ENCODE data around the gene ZNF492. TPM values are rescaled to one million over a fixed set of nuclear protein-coding genes. Genes with fewer than 3 reads are reported as not detected.
"Not testable (repeated sequence)": the region's sequence is repeated elsewhere in the genome, so short reads cannot be mapped to it uniquely, and the experiment has no call there.

Gene ZNF492
- total RNA-seq, 1 experiment from 2014 or later = 2.3 TPM

DNA sequence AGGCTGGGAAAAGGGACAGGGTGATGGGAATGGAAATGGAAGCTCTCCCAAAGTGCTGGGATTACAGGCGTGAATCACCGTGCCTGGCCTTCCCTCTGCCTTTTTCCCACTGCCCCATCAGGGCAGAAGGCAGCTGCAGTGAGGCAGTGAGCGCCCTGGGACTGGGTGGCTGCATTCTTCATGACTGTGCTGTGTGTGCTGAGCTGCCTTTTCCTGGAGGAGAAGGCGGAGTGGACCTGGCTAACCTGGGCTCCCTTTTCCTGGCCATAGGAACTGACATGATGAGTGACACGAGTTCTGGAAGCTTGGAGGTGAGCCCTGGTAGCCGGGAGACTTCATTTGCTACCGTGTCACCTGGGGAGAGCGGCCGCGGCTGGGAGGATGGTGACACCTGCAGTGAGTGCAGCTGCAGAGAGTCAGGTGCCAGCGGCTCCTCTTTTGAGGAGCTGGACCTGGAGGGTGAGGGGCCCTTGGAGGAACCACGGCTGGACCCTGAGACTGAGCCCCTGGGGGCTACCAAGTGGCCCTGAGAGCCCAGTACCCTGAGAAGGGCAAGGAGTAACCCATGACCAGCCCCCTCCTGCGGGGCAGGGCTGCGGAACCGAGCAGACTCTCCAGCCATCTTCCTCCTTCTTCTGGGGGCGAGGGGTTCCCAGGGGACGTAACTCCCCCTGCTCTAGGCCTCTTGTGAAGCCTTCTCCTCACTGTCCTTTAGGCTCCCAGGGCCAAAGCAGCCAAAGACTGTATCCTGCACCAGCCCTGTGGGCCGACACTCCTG is 26.3 kb upstream of the ZNF492 start:
- Histone ChIP-seq H3K27ac (no peak overlapping the region), H3K36me3 (no peaks in the 10 kb centered on the region), H3K4me3 (no peak overlapping the region), H3K9me3 (replicated peaks) (no peaks in the 10 kb centered on the region), H3K4me1 (no peaks in the 10 kb centered on the region), H3K27me3 (no peaks in the 10 kb centered on the region)
- DNase-seq = no peak

DNA sequence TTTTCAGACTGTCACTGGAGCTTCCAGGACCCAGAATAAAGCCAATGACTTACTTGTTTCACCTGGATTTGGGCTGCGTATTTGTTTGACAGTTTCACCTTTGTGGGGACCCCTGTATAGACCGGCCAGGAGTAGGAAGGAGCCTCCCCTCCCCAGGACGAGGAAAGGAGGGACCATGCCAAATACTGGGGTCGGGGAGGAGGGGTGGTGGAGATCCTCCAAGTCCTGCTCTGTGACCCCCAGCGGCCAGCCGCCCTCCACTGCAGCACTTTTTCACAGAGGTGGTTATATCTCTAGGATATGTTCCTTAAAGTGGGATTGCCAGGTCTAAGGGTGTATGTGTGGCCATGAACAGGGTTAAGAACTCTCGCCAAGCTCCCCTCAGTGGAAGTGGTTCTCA is 25.7 kb upstream of the ZNF492 start:
- H3K4me3 ChIP-seq = no peak overlapping the region
- H3K36me3 ChIP-seq = no peaks in the 10 kb centered on the region
- no peaks in the 10 kb centered on the region for H3K9me3 ChIP-seq (replicated peaks)
- H3K27me3 ChIP-seq = no peaks in the 10 kb centered on the region
- H3K27ac ChIP-seq = no peak overlapping the region
- H3K4me1 ChIP-seq = no peaks in the 10 kb centered on the region
- no peak for DNase-seq

DNA sequence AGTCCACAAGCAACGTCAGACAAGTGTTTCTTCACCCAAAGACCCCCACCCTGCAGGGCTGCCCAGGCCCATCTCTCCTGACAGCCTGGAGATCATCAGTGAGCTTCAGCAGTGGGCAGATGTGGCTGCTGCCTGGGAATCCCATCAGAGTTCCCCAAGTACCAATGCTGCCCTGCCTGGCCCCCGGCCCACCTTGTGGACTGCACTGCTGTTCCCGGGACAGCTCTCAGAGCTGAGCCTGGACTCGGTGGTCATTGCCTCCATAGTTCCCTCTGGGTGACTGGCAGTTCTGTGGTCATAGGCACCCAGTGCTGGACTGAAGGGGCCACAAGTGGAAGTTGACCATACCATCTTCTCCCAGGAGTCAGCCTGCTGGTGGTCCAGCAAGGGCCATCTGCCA is 24.5 kb upstream of the ZNF492 start:
- Histone ChIP-seq H3K4me1 (no peaks in the 10 kb centered on the region), H3K36me3 (no peaks in the 10 kb centered on the region), H3K27ac (no peak overlapping the region), H3K27me3 (no peaks in the 10 kb centered on the region), H3K9me3 (replicated peaks) (no peaks in the 10 kb centered on the region), H3K4me3 (no peak overlapping the region)
- DNase-seq = no peak

GRCh38 chr19:22610121-22610520 is 24.0 kb upstream of the ZNF492 start:
- Histone ChIP-seq H3K27me3 (no peaks in the 10 kb centered on the region), H3K36me3 (no peaks in the 10 kb centered on the region), H3K9me3 (replicated peaks) (no peaks in the 10 kb centered on the region), H3K27ac (no peak overlapping the region), H3K4me1 (no peaks in the 10 kb centered on the region), H3K4me3 (no peak overlapping the region)
- DNase-seq = no peak

DNA sequence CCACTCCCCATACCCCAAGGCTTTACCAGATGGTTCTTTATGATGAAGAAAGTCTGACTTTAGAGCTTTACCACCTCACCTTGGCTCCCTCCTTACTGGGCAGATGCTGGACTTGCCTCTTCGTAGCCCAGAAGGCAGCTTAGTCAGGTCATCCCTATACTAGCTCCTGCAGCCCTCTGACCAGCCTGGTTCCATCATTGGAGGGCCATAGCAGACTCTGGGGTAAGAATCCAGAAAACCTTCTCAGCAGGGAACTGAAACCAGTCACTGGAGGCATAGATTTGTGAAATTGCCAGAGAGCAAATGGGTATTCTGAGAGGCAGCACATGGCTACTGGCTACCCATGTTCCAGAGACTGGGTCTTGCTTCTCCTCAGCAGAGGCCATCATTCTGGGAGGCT is 21.8 kb upstream of the ZNF492 start:
- Histone ChIP-seq H3K4me1 (no peaks in the 10 kb centered on the region), H3K27me3 (no peaks in the 10 kb centered on the region), H3K27ac (no peak overlapping the region), H3K9me3 (replicated peaks) (no peaks in the 10 kb centered on the region), H3K4me3 (no peak overlapping the region), H3K36me3 (no peaks in the 10 kb centered on the region)
- no peak for DNase-seq

- no peak overlapping the region for H3K4me3 ChIP-seq
- H3K36me3 ChIP-seq = no peaks in the 10 kb centered on the region
- H3K27me3 ChIP-seq = no peaks in the 10 kb centered on the region
- no peaks in the 10 kb centered on the region for H3K4me1 ChIP-seq
- DNase-seq = no peak
- H3K9me3 ChIP-seq (replicated peaks) = no peaks in the 10 kb centered on the region
- H3K27ac ChIP-seq = no peak overlapping the region
These were observed 17.5 kb upstream of the ZNF492 start for GRCh38 chr19:22616659-22617058.

DNA sequence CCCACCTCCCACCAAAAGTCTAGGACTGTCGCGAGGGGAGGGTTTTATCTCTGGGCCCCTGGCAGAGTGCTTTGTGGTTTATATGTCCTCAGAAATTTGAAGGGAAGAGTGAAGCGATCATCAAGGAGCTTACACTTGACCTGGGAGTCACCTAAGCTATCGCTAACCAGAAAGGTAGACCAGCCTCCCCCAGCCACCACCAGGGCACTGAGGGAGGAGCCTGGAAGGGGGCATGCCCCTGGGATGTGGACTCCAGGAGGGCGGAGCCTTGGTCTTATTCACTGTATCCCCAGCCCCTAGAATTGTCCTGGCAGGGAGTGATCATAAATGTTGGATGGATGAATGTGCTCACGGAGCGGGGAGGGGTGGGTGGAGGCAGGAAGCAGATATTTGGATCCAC is 16.9 kb upstream of the ZNF492 start:
- H3K27ac ChIP-seq; H3K4me3 ChIP-seq; H3K4me1 ChIP-seq; H3K36me3 ChIP-seq; DNase-seq; H3K9me3 ChIP-seq (replicated peaks); H3K27me3 ChIP-seq: not testable (repeated sequence)

DNA sequence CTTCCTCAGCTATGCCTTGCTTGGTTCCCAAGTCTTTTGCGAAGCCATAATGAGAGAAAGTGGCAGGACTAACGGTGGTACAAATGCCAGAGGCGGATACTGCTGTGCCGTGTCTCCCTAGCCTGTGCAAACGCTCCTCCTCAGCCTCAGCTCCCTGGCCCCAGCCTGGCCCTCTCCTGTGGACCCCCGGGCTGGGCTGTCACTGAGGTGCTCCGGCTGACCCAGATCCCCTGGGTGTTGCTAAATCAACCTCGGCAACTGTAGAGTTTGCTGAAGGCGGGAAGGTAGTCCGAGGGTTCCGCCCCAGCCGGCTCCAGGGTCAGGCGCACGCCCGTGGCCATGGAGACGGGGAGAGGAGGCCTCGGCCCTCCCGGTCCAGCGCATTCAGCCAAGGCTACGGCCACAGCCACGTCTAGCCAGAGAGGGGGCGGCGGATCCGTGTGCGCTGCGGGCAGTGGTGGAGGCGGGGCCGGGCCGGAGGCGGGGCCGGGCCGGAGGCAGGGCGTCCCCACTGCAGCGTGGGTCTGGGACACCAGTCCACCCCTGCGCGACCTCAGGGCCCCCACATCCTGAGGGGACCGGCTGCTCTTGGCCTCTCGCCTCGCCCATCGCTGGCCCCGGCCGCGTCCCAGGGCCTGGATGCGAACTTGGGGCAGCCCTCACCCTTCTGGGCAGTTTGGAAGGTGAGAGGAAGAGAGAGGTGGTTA is 16.4 kb upstream of the ZNF492 start:
- no peaks in the 10 kb centered on the region for H3K27me3 ChIP-seq
- no peaks in the 10 kb centered on the region for H3K9me3 ChIP-seq (replicated peaks)
- no peak overlapping the region for H3K4me3 ChIP-seq
- no peaks in the 10 kb centered on the region for H3K36me3 ChIP-seq
- DNase-seq = no peak
- no peak overlapping the region for H3K27ac ChIP-seq
- H3K4me1 ChIP-seq = no peaks in the 10 kb centered on the region

- Histone ChIP-seq H3K27ac (no peak overlapping the region), H3K9me3 (replicated peaks) (no peaks in the 10 kb centered on the region), H3K4me1 (no peaks in the 10 kb centered on the region), H3K36me3 (no peaks in the 10 kb centered on the region), H3K27me3 (no peaks in the 10 kb centered on the region), H3K4me3 (no peak overlapping the region)
- no peak for DNase-seq
These were observed 14.8 kb upstream of the ZNF492 start for GRCh38 chr19:22619371-22619770.

DNA sequence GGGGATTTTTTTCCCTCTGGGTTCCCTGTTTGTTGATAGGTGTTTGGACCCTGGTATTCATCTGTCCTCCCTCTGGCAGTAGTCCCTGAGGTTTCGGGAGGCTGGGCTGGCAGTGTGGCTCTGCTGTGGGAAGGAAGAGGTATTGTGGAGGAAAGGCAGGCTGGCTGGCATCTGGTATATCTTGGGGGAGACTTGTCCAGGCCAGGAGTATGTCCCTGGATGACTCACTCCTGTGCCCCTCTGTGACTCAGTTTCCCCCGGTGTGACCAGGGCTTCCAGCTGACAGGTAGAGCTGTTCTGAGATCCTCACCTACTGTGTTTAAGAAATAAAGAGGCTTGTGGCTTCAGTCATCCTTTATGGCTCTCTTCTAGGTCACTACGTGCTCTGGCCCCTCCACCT is 14.2 kb upstream of the ZNF492 start:
- Histone ChIP-seq H3K4me1 (no peaks in the 10 kb centered on the region), H3K27ac (no peak overlapping the region), H3K9me3 (replicated peaks) (no peaks in the 10 kb centered on the region), H3K36me3 (no peaks in the 10 kb centered on the region), H3K27me3 (no peaks in the 10 kb centered on the region), H3K4me3 (no peak overlapping the region)
- no peak for DNase-seq

- no peak overlapping the region for H3K4me3 ChIP-seq
- no peaks in the 10 kb centered on the region for H3K27me3 ChIP-seq
- no peak for DNase-seq
- H3K4me1 ChIP-seq = no peaks in the 10 kb centered on the region
- H3K27ac ChIP-seq = no peak overlapping the region
- no peaks in the 10 kb centered on the region for H3K36me3 ChIP-seq
- H3K9me3 ChIP-seq (replicated peaks) = no peaks in the 10 kb centered on the region
These were observed 13.7 kb upstream of the ZNF492 start for GRCh38 chr19:22620401-22620800.

DNA sequence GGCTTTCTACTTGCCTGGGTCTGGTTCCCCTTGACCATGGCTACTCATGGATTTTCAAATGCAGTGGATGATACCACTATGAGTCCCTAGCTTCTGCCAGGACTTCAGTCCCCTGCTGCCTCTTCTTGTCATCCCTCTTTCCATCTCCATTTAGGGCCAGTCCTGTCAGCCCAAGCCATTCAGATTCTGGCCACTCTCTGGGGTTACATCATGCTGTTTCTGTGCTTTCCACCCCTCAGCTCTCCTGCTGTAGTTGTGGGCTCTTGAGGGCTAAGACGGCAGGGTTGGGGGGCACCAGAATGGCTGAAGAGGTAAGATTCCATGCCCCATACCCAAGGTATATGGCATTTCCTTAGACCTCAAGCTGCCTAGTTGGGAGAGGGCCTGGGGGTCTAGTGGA is 13.2 kb upstream of the ZNF492 start:
- Histone ChIP-seq H3K4me1 (no peaks in the 10 kb centered on the region), H3K27me3 (no peaks in the 10 kb centered on the region), H3K9me3 (replicated peaks) (no peaks in the 10 kb centered on the region), H3K36me3 (no peaks in the 10 kb centered on the region), H3K4me3 (no peak overlapping the region), H3K27ac (no peak overlapping the region)
- no peak for DNase-seq

GRCh38 chr19:22622020-22622419 is 12.1 kb upstream of the ZNF492 start:
- H3K9me3 ChIP-seq (replicated peaks) = no peaks in the 10 kb centered on the region
- DNase-seq = no peak
- H3K27ac ChIP-seq = no peak overlapping the region
- no peaks in the 10 kb centered on the region for H3K36me3 ChIP-seq
- no peak overlapping the region for H3K4me3 ChIP-seq
- H3K27me3 ChIP-seq = no peaks in the 10 kb centered on the region
- no peaks in the 10 kb centered on the region for H3K4me1 ChIP-seq

DNA sequence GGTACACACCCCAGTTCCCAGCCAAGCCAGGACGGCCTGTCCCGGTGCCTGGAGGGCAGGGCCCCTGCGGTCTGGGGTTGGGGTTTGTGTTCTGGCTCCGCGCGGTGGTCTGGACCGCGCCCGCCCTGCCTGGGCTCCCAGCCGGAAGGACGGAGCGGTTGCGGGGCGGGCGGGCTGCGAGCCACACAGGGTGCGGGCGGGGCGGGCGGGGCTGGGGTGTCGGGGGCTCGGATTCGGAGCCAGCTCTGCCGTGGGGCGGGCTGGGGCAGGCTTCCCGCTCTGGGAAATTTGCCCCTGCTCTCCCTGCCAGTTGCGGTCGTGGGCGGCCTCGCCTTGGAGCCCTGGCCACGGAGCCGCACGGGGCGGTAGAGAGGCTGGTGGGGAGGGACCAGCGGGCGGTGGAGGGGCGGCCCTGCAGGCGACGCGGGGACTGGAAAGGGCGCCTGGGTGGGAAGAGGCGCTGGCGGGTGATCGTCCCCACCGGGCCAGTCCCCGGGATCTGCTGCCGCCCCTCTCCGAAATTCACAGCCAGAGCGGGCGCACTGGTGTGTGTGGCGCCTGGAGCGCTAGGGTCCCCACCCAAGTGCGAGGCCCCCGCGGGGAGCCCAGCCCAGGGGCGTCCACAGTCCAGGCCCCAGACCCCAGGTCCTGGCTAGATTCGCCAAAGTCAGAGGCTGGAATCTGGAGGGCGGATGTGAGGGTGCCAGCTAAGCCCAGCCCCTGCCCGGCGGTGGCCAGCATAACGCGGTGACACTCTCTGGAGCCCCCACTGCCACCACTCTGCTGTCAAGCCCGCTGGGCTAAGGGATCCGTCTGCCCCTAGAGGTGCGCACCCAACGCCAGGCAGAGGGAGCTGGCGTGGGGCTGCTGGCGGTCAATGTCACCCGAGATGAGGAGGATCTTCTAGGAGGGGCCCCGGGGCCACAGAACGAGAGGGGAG is 11.0 kb upstream of the ZNF492 start:
- Histone ChIP-seq H3K27ac (no peak overlapping the region), H3K4me1 (no peaks in the 10 kb centered on the region), H3K36me3 (no peaks in the 10 kb centered on the region), H3K4me3 (no peak overlapping the region), H3K9me3 (replicated peaks) (no peaks in the 10 kb centered on the region), H3K27me3 (no peaks in the 10 kb centered on the region)
- no peak for DNase-seq

DNA sequence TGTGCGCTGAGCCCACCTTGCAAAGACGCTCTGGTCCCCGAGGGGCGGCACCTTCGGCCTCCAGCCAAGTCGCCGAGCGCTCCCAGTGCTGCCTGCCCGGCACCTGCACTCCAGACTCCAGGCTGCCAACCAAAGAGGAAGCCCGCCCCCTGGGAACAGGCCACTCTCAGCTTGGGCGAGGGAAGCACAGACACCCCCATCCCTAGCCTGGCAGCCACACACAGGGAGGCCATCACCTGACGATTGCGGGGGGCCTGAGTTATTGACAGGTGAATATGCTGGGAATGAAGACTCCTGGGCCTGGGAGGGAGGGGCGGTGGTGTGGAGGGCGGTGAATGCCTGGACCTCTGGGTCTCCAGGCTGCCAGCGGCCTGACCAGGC is 10.3 kb upstream of the ZNF492 start:
- Histone ChIP-seq H3K27ac (no peak overlapping the region), H3K36me3 (no peaks in the 10 kb centered on the region), H3K9me3 (replicated peaks) (no peaks in the 10 kb centered on the region), H3K4me1 (no peaks in the 10 kb centered on the region), H3K4me3 (no peak overlapping the region), H3K27me3 (no peaks in the 10 kb centered on the region)
- DNase-seq = no peak
